GM19468 (cell line): Measurements from ENCODE around the gene FOSL1.

Experiments
- ATAC-seq: cut with Tn5 transposase; IDR thresholded peaks from one replicate; pipeline ENCODE4 v1.9.1; 2021; ENCODE audit warnings: mild to moderate bottlenecking, moderate library complexity, moderate number of reproducible peaks; ENCODE audit not compliant: unreplicated experiment; ENCODE audit errors: extremely low read depth

The FOSL1 gene

GRCh38 chr11:65920372-65920802 lies 20.2 kb upstream of the FOSL1 start:
- ATAC-seq = no peak

- ATAC-seq = no peak
Measured at GRCh38 chr11:65919573-65920371, 19.6 kb upstream of the FOSL1 start.

- ATAC-seq = peak; percentile 82
Measured at GRCh38 chr11:65919141-65919572, 19.0 kb upstream of the FOSL1 start, which contains the start of gene DRAP1. Gene DRAP1 (plus strand): TSS chr11:65919426. CDS start chr11:65919502, 76 bp downstream.

DNA sequence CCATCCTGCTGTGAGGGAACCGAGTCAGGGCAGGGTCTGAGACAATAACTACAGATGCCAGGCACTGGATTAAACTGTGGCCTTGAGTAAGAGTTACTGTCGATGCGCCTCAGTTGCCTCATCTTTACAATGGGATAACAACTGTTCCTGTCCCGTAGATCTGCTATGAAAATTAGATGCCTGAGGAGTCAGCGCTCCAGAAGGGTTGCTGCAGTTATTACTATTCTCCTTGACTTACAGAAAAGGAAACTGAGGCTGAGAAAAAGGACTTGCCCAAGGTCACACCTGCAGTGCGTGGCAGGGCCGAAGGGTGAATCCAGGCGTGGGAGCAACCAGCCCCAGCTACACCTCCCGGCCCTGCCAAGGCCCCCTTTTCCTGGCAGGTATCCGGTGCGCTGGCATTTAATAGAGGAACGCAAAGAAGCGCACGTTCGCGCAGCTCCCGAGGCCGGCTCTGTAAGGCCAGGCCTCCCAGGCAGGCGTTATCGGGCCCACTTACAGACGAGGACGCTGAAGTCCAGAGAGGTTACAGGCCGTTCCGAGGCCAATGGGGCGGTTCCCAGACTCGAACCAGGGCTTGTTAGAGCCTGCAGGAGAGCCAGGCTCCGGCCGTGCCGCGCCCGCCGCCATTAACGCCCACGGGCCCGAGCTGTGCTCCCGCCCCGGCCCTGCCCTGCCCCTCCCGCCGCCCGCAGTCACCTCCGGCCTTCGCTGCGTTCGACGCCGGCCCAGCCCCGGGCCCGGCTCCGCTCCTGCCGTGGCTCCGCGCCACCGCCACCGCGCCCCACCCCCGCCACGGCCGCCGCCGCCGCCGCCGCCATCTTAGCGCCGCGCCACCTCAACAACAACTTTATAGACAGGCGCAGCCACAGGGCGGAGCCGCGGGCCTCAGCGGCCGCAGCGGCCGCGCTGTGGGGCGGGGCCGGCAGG lies 18.3 kb upstream of the FOSL1 start, which contains the start of gene C11orf68:
TSS of gene C11orf68 (minus strand) at position 852 of the 930 bp plus-strand sequence. CDS start at position 821, 31 bp downstream.
- peak; percentile 13 for ATAC-seq

DNA sequence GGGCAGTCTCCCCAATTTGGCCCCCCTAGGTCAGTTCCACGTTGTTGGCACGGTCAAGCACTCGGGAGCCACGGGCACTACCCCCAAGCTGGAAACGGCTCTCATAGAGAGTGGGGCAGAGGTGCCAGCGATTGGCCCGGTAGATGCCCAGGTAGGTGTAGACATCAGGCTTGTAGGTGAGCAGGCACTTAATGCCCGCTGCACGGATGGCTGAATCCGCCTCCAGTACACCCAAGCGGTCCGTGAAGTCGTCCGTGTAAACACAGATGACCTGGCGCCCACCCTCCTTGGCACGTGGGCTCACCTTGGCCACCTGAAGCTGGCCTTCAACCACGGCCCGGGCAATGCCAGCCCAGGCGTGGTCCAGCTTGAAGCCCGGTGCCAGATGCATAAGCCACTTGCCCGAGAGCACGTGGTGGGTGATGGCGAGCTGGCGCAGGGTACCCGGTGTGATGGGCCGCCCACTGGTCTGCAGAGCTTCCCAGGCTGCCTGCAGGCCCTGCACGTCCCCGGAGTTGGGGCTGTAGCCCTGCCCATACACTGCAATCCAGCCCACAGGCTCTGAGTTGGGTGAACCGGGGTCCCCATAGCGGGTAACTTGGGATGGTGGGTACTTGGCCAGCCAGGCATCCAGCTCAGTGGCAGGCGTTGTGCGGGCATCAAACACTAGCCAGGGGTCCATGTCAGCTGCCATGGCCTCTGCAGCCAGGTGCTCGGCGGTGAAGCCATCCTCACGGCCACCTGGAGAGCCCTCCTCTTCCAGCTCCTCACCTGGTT lies 17.4 kb upstream of the FOSL1 start:
- no peak for ATAC-seq

DNA sequence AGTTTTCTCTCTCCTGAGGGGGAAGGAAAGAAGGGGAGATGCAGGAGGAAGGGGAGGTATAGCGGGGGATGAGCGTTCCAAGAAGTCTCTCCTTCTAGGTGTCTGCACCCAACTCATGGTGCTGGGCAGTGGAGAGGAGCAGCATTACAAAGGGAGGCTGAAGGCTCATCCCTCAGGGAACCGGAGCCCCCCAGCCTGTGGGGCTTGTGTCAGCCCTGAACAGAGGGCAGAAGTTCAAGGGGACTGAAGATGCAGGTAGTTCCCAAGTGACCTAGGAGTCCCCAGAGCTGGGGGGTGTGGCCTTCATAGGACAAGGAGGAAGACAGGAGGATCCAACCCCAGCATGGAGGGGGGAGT lies 16.9 kb upstream of the FOSL1 start:
- no peak for ATAC-seq

- no peak for ATAC-seq
Measured at GRCh38 chr11:65916391-65916790, 16.2 kb upstream of the FOSL1 start.

GRCh38 chr11:65915821-65916251 lies 15.6 kb upstream of the FOSL1 start:
- no peak for ATAC-seq

- ATAC-seq = no peak
Measured at GRCh38 chr11:65915101-65915820, 15.1 kb upstream of the FOSL1 start.

GRCh38 chr11:65912845-65913244 lies 12.7 kb upstream of the FOSL1 start:
- ATAC-seq = no peak

DNA sequence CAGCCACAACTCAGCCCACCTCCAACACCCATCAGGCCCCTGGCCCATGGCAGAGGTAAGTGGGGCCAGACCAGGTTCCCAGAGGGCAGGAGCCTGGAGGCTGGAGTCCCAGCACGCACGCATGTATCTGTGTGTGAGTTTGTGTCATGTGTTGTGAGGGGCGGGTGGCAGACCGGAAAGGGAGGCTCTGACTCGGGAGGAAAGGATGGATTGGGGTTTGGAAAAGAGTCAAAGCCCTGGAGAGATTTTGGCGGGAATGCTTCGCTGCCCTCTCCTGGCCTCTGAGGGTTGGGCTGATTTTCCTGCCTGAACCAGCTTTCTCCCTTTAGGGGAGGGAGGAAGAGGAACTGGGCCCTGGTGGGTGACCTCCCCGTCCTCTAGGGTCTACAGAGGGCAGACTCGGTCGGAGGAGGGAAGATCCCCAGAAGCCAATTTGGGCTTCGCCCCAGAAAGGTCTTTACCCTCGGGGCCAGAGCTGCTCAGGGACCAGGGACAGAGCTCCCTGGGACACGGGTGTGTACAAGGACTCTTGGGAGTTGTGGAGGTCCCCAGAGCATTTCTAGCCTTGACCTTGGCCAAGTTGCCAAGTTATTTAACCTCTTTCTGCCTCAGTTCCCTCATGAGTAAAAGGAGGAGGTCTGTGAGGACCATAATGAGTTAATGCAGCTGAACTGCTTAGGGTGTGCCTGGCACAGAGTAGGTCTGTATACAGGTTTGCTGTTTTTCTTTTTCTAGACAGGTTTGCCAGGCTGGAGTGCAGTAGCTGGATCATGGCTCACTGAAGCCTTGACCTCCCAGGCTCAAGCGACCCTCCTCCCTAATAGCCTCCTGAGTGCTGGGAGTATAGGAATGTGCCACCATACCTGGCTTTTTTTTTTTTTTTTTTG lies 11.7 kb upstream of the FOSL1 start:
- no peak for ATAC-seq

GRCh38 chr11:65907878-65908277 lies 7.7 kb upstream of the FOSL1 start:
- no peak for ATAC-seq

- no peak for ATAC-seq
Measured at GRCh38 chr11:65906602-65907001, 6.4 kb upstream of the FOSL1 start.

DNA sequence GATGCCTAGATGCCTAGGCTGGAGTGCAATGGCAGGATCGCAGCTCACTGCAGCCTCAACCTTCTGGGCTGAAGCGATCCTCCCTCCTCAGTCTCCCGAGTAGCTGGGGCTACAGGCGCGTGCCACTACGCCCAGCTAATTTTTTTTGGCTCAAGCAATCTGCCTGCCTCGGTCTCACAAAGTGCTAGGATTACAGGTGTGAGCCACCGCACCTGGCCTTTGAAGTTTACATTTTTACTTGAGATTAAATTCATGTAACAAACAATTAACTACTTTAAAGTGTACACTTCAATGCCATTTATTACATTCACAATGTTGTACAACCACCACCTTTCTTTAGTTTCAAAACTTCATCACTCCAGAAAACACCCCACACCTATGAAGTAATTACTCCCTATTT lies 3.5 kb upstream of the FOSL1 start:
- ATAC-seq = no peak

GRCh38 chr11:65903068-65903481 lies 2.9 kb upstream of the FOSL1 start:
- no peak for ATAC-seq

GRCh38 chr11:65900899-65901180 lies 652 bp upstream of the FOSL1 start:
- no peak for ATAC-seq

DNA sequence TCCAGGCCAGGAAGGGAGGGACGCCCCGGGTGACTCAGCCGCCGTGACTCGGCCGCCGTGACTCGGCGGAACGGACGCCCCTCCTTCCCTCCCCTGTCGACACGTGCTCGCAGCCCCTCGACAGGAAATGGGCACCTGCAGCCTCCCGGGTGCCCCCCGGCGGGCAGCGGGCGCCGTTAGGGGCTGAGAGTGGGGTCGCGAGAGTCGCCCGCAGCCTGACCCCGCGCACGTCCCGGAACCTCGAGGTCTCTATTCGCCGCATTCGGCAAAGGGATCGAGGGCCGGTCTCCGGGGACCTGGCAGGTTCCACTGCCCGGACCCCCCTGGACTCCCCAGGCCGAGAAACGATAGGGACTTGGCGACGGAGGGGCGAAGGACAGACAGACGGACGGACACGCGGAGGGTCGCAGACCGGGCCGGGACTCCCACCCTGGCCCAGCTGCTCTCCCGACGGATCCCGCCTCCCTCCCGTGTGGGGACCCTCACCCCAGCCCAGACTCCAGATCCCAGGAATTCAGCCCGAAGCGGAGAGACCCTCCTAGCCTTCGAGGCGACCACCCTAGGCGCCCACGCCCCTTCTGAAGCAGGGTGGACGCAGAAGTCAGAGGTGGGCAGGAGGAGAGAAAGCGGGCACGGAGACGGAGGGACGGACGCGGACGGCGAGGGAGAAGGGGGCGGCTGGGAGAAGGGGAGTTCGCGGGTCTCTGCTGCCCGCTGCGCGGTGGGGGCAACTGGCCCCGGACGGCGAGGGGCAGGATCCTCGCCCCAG lies 648 bp downstream of the FOSL1 start:
- no peak for ATAC-seq
